Body of pancreas (tissue), 4 donors: ENCODE measurements around the gene CTPS2.

ENCODE experiments used
- CTCF ChIP-seq, 7 experiments: fragments of 450-650 bp in 4 of 7; fragments of 200-600 bp in 3 of 7; sonication (generic) in 3 of 7; IDR thresholded peaks; one replicate each; pipeline ENCODE4 v1.5.1; 2016 to 2019; ENCODE audit warnings: antibody characterized with exemption in 7 of 7
- POLR2A ChIP-seq, 3 donors: fragments of 450-650 bp; IDR thresholded peaks; one replicate each; pipeline ENCODE4 v1.6.1; 2016; ENCODE audit warnings: antibody characterized with exemption in 3 of 3, mild to moderate bottlenecking in 2 of 3

DNA sequence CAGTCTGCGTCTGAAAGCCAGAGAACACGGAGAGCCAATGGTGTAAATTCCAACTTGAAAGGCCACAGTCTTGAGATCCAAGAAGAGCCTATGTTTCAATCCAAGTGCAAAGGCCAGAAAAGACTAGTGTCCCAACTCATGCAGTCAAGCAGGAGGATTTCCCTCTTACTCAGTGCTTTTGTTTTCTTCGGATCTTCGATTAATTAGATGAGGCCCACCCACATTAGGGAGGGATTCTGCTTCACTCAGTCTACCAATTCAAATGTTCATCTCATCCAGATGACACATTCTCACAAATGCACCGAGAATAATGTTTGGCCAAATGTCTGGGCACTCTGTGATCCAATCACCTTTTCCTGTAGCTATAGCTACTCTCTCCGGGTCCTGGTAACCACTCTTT lies 154.0 kb downstream of the CTPS2 start:
- no peak for TF ChIP-seq CTCF (IDR thresholded peaks at IDR 0.05)
- TF ChIP-seq POLR2A (IDR thresholded peaks at IDR 0.05), result no peak
